ENCODE results near the gene HS3ST3A1.

DNA sequence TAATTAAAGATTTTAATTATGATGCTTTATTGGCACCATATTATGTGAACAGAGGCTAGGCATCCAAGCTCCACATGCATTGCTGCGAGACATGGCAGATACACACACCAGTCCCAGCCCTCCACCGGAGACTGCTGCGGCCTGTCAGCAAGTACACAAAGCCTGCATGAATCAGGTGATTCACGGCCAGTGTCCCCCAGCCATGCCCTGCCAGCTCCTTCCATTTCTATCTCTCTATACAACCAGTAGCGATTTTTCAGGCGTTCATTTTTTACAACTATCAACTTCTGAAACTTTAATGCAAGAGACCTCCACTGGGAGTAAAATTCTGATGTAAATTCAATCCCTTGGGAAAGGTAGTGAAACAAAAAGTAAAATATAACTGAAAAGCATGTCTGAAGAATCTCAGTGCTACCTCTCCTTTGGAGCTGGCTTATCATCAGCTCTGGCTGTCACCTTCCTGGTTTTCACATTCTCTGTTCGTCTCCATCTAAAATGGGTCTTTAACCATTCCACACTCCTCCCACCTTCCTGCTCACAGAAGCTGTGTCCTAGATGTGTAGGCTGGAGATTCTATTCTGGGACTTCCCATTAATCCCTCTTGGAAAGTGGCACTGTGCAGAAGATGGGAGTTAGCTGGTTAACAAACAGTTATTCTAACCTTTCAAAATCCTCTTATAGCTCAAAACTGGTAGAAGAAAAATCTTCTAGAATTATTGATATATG lies 32.2 kb downstream of the HS3ST3A1 start:
- TF ChIP-seq SIX5 (IDR thresholded peaks at IDR 0.05; ENCODE audit: low read depth, low read length) (no peak), EZH2 (IDR thresholded peaks at IDR 0.05; ENCODE audit: low read depth, low read length, severe bottlenecking) (no peak), YY1 (IDR thresholded peaks at IDR 0.05; ENCODE audit: low read depth, low read length) (no peak), SAP30 (IDR thresholded peaks at IDR 0.05; ENCODE audit: insufficient read depth, insufficient replicate concordance, low read length) (no peak), TCF12 (IDR thresholded peaks at IDR 0.05; ENCODE audit: low read depth, low read length) (no peak), GTF2F1 (IDR thresholded peaks at IDR 0.05; ENCODE audit: borderline replicate concordance, low read depth, low read length) (no peak), POLR2AphosphoS5 (IDR thresholded peaks at IDR 0.05; ENCODE audit: low read depth, low read length) (no peak)
- TF ChIP-seq, protein P1, sequence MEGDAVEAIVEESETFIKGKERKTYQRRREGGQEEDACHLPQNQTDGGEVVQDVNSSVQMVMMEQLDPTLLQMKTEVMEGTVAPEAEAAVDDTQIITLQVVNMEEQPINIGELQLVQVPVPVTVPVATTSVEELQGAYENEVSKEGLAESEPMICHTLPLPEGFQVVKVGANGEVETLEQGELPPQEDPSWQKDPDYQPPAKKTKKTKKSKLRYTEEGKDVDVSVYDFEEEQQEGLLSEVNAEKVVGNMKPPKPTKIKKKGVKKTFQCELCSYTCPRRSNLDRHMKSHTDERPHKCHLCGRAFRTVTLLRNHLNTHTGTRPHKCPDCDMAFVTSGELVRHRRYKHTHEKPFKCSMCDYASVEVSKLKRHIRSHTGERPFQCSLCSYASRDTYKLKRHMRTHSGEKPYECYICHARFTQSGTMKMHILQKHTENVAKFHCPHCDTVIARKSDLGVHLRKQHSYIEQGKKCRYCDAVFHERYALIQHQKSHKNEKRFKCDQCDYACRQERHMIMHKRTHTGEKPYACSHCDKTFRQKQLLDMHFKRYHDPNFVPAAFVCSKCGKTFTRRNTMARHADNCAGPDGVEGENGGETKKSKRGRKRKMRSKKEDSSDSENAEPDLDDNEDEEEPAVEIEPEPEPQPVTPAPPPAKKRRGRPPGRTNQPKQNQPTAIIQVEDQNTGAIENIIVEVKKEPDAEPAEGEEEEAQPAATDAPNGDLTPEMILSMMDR (IDR thresholded peaks at IDR 0.05; ENCODE audit: control extremely low read depth in 1 of 3, insufficient read depth in 1 of 3, low read depth in 1 of 3, low read length in 3 of 3), result no peak
- TF ChIP-seq, protein P2, sequence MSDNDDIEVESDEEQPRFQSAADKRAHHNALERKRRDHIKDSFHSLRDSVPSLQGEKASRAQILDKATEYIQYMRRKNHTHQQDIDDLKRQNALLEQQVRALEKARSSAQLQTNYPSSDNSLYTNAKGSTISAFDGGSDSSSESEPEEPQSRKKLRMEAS (IDR thresholded peaks at IDR 0.05), result no peak
